HG03442 (cell line): ENCODE measurements around the gene WDR48.
A peak's percentile ranks its signal among the peaks of the same experiment; 100 is the strongest.
"Not testable (repeated sequence)": the region's sequence is repeated elsewhere in the genome, so short reads cannot be mapped to it uniquely, and the experiment has no call there.

Experiments used
- ATAC-seq: cut with Tn5 transposase; IDR thresholded peaks from one replicate; pipeline ENCODE4 v1.9.1; 2021; ENCODE audit warnings: mild to moderate bottlenecking, moderate library complexity; ENCODE audit not compliant: unreplicated experiment

The WDR48 gene

DNA sequence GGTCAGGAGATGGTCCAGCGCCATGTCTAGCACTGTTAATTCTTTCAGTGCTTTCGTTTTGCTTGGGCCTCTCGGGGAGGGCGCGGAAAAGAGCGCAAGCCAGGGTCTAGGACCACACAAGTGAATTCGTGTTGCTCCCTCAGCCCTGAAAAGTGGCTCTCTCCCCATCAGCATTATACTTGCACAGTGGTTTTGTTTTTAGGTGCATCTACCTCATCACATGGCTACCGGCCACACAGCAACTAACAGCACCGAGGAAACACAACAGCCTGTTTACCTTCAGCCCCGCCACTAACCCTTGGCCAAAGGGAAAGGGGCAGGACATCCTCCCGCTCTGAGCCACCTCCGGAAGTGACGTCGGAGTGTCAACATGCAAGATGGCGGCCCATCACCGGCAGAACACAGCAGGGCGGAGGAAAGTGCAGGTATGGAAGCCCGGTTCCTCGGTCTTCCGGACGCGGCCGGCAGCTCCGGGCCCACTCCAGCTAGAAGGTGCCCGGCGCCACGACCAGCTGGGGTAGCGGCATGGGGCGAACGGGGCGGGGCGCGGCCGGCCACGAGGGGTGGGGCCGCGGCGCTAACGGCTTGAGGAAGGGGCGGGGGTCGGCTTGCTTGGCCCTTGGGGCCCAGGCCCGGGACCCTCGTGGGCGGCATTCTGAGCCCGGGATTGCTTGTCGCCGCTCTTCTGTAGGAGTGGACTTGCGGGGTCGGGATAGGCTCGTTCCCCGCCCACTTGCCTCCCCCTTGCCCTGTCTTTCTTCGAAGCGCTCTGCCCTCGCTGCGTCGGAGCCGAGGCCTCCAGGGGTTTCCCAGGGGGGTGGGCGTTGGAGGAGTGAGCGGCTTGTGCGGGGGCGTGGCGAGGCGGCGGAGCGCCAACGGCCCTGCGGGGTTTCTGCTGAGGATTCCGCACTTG is at the start of gene WDR48, which contains the start of gene SCN11A:
TSS of gene WDR48 (plus strand) at position 368 of the 913 bp plus-strand sequence. CDS start at position 378, 10 bp downstream.
TSS of gene SCN11A (minus strand) at position 296 of the 913 bp plus-strand sequence. CDS start 101,582 bp downstream, outside the sequence.
- ATAC-seq = peak; percentile 97

DNA sequence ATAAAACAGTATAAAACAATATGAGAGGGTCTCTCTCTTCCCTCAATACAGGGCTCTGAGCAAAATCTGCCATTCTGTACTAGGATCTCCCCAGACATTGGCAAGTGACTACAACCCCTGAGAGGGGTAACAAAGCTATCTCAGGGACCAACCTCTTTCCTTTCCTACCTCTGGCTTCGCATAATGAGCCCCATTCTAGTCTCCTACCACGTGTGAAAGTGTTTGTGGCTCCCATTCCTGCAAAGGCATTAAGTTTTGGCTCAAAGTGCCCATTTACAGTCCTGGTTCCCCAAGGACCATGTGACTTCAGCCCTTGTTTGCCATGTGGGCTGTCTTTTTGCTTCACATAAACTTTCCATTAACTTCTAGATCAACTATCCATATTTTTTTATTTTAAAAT is 46.5 kb upstream of the WDR48 start:
- no peak for ATAC-seq

DNA sequence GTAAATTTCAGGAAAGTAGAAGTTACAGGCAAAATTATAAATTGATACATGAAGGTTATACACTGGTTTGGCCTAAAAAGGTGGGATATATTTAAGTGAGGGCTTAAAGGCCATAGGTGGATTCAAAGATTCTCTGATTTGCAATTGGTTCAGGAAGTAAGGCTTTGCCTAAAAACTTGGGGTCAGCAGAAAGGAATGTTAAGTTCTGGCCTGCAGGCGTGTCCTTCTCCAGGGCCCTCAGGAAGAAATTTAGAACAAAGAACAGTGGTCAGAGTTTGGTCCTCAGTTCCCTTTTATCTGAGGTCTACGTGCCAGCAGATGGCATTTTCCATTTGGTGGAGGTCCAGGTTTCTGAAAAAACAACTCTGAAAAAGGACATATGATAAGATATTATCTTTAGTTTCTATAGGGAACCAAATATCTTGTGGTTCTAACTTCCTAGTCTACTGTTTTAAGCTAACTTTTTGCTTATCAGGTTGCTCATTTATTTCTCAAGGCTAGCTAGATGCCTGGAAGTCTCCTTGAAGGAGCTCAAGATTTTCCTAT is 40.6 kb upstream of the WDR48 start:
- no peak for ATAC-seq

DNA sequence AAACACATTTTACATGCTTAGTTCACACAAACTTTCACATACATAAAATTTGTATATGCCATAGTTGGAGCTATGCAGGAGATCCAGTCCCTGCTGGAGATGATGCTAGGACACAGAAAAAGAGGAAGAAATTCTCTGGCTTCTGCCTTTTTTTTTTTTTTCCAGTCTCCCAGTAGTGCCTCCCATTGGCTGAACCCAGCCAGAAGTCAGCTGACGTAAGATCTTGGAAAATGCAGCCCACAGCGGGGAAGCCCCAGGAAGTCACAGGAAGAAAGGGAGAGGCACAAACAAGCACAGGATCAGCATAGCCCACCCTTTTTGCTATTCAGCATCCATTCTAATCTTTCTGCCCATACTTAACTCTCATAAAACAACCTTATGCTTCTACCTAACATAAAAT is 38.5 kb upstream of the WDR48 start:
- no peak for ATAC-seq

DNA sequence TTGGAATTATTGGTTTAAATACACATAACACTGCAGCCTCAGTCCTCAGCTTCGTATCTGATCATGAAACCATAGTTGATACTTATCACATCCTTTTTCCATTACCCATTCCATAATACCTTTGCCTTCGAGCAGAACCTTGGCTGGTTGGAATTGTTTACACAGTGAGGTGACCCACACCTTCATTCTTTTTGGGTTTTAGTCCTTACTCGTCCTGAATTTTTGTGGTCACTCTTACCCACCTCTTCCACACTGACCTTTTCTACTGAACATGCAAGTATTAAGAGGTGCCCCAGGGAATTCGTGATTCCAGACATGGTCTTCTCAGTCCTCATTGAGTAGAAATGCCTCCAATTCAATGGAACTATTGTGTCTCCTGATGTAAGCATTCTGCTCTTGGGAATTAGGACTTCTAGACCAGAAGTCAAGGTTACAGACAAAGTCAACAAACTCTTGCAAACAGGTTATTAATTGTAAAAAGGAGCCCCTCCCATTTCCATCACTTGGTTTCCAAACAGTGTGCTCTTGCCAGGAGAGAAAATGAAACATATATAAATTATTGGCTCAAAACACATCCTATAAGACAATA is 37.8 kb upstream of the WDR48 start:
- ATAC-seq = no peak

DNA sequence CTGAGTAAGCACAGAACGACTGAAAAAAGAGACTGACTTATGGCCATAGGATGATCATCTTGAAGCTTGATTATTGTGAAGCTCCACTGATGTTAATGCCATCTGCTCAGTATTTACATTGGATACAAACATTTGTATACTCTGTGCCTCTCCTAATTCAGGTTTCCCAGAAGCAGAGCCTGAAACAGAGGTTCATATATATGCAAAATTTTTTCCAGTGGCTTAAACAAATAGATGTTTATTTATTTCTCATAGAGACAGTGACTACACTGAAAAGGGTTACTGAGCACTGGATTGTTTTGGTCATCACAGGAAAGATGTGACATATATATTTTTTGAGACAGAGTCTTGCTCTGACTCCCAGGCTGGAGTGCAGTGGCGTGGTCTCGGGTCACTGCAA is 36.4 kb upstream of the WDR48 start:
- no peak for ATAC-seq

DNA sequence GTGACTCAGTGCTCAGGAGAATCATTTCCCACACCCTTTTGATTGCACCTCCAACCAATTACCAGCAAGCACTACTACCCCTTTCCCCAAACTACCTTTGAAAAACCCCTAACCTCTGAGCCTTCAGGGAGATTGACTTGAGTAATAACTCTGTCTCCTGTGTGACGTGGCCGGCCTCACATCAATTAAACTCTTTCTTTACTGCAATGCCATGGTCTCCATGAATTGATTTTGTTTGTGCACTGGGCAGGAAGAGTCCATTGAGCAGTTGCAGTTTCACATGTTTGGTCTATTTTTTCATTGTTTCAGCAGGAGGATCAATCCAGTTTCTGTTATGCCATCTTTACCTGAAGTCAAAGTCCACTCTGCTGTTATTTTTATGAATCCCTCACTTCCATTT is 32.5 kb upstream of the WDR48 start:
- no peak for ATAC-seq

DNA sequence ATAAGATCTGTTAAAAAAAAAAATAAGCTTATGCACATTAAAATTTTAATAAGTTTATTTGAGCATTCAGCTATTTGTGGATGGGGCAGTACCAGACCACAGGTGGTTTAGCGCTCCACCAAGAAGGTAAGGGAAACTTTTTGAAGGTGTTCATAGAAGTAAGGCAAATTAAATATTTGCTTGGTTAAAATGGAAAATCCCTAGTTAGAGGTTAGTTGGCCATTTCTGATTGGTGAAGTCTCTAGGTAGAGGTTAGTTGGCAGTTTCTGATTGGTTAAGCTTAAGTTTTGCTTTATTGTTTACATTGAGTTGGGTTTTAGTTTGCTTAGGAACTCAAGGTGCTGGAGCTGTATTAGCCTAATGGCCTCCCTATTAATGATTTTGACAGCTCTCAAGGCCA is 30.8 kb upstream of the WDR48 start:
- peak; percentile 81 for ATAC-seq

DNA sequence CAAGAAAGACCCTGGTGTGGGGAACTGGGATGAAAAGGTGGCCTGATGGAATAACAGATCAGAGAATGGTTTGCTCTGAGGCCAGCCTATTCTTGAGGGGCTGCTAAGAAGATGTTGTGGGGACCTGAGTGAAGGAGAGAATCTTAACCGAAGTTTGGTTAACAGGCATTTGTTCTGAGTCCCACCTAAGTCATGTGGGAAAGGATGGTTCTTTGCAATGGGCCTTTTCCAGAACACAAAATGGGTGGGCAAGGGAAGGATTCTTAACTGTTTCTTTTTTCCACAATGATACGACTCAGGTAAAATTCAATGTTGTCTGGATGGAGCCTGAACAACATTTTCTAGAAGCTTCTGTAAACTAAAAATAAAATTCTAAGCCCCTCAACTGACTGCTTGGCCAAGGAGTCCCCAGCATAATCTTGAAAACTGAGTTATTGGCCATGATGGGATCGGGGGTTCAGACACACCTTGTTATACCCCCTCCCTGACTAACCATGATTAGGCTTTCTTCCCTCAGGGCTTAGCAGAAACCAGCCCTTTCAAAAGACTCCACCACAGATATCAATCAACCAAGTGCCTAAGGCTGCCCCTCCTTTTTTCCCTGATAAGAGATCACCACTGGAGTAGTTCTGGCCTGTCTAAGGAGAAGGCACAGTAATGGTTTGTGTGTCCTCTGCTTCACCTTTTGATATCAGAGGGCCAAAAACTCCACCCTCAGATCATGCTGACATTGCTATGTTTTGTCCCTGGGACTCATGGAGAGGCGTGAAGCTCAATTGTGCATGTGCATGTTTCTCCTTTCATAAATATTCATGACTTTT is 30.1 kb upstream of the WDR48 start:
- no peak for ATAC-seq

DNA sequence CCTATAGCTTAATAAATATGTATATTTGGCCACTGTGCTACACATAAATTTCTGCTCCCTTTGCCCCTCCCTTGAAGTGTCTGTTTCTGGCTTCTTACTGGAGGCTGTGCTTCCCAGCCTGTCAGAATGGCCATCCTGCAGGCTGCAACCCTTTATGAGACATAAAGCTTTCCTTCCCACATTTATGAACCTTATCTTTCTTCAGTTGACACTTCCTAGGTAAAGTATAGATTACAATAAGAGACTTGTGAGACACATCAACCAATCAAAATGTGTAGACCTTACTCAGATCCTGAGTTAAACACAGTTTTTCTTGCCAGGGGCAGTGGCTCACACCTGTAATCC is 29.6 kb upstream of the WDR48 start:
- no peak for ATAC-seq

DNA sequence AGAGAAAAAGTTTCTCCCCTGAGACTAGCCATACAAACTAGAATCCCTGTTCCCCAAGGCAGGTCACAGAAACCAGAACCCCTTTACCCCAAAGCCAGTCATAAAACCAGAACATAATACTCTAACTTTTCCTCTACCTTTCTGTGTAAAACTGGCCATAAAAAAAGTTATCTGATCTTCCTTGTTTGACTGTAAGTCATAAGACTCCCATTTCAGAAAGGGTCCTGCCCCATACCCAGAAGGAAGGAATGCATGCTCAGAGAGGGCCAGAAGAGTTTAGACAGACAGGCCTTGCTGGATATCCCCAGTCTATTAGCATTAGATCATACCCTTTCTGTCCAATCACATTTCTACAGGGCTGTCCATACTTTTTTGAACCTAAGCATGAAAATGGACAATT is 27.3 kb upstream of the WDR48 start:
- ATAC-seq = no peak

DNA sequence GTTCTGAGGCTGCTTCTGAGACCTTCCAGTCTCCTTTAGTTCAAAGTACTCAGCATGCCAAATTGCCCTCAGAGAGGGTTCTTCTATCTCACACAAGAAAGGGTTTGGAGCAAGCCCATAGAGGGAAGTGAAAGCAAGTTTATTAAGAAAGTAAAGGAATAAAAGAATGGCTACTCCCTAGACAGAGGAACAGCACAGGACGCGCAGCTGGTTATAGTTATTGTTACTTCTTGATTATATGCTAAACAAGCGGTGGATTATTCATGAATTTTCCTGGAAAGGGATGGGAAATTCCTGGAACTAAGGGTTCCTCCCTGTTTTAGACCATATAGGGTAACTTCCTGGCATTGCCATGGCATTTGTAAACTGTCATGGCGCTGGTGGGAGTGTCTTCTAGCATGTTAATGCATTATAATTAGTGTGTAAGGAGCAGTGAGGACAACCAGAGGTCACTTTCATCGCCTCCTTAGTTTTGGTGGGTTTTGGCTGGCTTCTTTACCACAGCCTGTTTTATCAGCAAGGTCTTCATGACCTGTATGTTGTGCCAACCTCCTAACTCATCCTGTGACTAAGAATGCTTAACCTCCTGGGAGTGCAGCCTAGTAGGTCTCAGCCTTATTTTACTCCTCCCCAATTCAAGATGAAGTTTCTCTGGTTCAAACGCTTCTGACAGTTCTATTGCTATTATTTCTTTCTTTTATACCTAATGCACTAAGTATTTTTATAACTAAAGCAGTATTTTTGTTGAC is 26.4 kb upstream of the WDR48 start:
- no peak for ATAC-seq

DNA sequence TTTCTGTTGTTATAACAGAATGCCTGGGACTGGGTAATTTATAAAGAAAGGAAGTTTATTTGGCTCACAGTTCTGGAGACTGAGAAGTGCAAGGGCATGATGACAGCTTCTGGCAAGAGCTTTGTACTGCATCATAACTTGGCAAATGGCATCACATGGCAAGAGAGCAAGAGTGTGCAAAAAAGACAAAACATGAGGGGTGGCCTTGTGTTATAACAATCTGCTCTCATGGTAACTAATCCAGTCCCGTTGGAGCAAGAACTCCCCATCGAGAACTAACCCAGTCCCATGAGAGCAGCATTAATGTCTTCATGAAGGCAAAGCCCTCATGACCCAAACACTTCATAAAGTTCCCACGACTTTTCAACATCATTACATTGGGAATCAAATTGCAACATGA is 23.3 kb upstream of the WDR48 start:
- ATAC-seq = no peak

DNA sequence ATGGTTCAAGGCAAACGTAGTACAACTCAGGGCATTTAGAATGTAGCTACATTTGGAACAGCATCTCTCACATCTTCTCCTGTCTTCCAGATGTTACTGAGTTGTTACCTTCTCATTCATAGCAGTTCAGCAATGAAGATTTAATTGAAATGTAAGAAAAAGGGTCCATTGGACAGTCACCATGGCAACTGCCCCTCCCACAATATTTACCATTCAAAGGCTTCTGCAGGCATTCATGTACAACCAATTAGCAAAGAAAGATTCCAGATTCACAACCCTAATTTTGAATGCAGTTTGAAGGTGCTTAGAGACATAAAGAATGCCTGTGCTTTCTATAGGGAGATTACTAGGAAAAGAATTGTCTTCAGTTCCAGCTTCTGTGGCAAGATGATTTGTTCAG is 22.3 kb upstream of the WDR48 start:
- ATAC-seq = no peak

DNA sequence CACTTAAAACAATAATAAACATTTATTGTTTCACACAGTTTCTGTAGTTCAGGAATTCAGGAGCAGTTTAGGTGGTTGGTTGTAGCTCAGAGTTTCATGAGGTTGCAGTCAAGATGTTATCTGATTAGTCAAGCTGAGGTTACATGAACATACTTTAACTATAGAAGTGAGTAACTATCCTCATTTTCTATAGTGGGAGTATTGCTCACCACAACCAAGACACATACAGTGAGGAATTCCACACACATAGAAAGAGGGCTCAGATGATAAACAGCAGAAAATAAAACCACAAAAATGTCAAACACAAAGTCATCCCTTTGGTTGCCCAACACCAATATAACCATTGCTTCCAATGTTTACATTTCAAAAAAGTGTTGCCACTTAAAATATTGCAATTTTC is 13.7 kb upstream of the WDR48 start:
- no peak for ATAC-seq

DNA sequence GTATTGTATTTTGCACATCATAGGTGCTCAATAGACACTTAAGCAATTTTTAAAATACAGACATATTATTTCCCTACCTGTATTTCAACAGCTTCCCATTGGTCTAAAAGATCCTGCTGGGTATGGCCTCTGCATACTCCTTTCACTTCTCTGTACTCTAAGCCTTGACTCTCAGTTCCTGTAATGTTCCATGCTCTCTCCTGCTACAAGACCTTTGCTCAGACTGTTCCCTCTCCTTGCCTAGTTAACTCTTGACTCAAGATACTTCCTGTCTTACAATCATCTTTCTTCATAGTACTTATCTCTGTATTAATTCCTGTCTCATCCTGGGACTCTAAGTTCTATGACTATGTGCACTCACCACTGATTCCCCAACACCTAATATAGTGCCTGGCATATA is 1.8 kb upstream of the WDR48 start:
- ATAC-seq = no peak

DNA sequence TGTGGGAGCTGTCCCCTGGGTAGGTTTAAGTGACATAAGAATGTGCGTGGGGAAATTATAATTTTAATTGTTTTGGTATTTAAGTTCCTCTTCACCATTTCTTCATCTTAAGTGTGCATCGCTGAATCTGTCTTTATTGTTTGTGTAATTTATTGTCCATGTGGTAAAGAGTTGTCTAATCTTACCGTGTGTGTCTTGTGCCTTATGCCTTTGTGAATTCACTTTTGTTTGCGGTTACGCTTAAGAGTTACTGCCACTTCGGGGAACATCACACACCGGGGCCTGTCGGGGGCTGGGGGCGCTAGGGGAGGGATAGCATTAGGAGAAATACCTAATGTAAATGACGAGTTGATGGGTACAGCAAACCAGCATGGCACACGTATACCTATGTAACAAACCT is 767 bp downstream of the WDR48 start:
- ATAC-seq = no peak

DNA sequence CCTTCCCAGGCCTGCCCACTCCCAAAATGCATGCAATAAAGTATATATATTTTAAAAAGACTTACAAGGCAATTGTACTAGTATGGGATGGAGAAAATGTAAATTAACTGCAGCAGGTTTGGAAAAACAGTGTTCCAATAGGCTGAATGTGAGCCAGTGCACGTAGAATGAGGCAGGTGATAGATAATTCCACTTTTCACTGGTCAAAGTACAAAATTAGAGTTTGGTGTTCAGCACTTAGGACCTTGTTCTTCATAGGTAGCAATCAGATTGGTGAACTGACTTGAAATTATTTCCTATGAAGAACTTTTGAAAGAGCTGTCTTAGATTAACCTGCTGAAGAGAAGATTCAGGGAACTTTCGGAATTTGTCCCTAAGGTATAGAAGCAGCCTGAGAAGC is 1.9 kb downstream of the WDR48 start:
- ATAC-seq = no peak

DNA sequence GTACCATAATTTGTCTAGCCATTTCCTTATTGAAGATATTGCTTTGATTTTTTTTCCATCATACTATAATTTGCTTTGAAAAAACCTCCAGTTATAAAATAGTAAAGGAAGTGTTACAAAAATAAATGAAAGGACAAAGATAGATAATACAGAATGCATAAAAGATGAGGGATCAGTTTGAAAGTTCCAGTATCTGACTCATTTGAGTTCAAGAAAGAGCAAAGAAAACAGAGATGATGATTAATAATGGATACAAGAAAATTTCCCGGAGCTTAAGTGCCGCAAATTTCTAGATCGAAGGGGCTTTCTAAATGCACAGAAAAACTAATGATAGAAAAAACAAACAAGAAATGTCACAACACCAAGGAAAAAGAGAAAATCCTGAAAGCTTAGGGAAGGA is 4.3 kb downstream of the WDR48 start:
- ATAC-seq = no peak

DNA sequence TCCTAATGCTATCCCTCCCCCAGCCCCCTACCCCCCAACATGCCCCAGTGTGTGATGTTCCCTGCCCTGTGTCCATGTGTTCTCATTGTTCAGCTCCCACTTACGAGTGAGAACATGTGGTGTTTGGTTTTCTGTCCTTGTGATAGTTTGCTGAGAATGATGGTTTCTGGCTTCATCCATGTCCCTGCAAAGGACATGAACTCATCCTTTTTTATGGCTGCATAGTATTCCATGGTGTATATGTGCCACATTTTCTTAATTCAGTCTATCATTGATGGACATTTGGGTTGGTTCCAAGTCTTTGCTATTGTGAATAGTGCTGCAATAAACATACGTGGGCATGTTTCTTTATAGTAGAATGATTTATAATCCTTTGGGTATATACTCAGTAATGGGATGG is 9.4 kb downstream of the WDR48 start:
- not testable (repeated sequence) for ATAC-seq

DNA sequence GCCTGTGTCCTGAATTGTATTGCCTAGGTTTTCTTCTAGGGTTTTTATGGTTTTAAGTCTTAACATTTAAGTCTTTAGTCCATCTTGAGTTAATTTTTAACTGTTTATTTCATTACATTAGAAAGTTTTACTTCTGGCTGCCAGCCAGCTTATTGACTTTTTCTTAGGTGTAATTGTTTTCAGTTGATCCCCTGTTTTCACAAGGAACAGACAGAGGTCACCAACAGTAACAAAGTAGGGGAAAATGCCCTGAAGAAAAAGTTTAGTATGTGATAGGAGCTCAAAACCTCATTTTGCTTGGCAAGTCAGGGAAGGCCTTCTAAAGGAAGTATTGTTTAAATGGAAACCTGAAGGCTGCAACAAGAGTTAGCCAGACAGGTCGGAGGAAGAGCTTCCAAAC is 10.4 kb downstream of the WDR48 start:
- ATAC-seq = no peak
